Thyroid gland (tissue), 4 donors: Measurements from ENCODE around the gene EIF2S3. TPM values are rescaled to one million over a fixed set of nuclear protein-coding genes. Genes with fewer than 3 reads are reported as not detected.

Experiments used
- DNase-seq, 2 donors: peaks; one replicate each; pipeline ENCODE4 v3.0.0-alpha.2; 2019
- H3K27ac ChIP-seq, 3 donors: fragments of 200-600 bp; sonication (generic); 1 replicate in 2 of 3; 2 replicates in 1 of 3; pipeline ENCODE4 v1.5.1; 2016 to 2019; ENCODE audit warnings: mild to moderate bottlenecking in 1 of 3, moderate library complexity in 1 of 3
- H3K27me3 ChIP-seq: fragments of 200-600 bp; sonication (generic); one replicate; pipeline ENCODE4 v1.5.1; 2019
- H3K36me3 ChIP-seq, 2 donors: fragments of 200-600 bp; sonication (generic); one replicate each; pipeline ENCODE4 v1.5.1; 2016 to 2019
- H3K4me1 ChIP-seq, 2 donors: fragments of 200-600 bp; sonication (generic); one replicate each; pipeline ENCODE4 v1.5.1; 2017 to 2019
- H3K4me3 ChIP-seq, 3 donors: fragments of 200-600 bp; sonication (generic); replicated peaks in 1 of 3; 1 replicate in 2 of 3; 2 replicates in 1 of 3; pipeline ENCODE4 v1.5.1; 2016; ENCODE audit warnings: mild to moderate bottlenecking in 1 of 3
- H3K9me3 ChIP-seq: fragments of 200-600 bp; sonication (generic); one replicate; pipeline ENCODE4 v1.5.1; 2017
- POLR2A ChIP-seq, 2 donors: fragments of 450-650 bp; IDR thresholded peaks; one replicate each; pipeline ENCODE4 v1.6.1; 2017; ENCODE audit warnings: antibody characterized with exemption in 2 of 2, mild to moderate bottlenecking in 2 of 2, moderate library complexity in 1 of 2
- WGBS, 2 donors: methylation state at CpG; one replicate each; pipeline ENCODE4 v1.1.5; 2017; 5-methylcytosine and 5-hydroxymethylcytosine counted together
- intact Hi-C: fragments of 100-400 bp; cut with DNase I; formaldehyde crosslinking; loops from one replicate; pipeline ENCODE4 v1.15.1; 2023
- total RNA-seq, 4 donors: library from RNA; depleted of rRNA; stranded (reverse); fragments of >200 nt; gene quantifications; one replicate each; pipeline ENCODE4 v1.2.3, GENCODE V29; 2016
- TF ChIP-seq, protein P1 (sequence below), 6 experiments: fragments of 200-600 bp in 3 of 6; fragments of 450-650 bp in 3 of 6; sonication (generic) in 3 of 6; IDR thresholded peaks; one replicate each; pipeline ENCODE4 v1.5.1; 2016 to 2019; ENCODE audit warnings: antibody characterized with exemption in 6 of 6, mild to moderate bottlenecking in 2 of 6, inconsistent platforms in 1 of 6, moderate library complexity in 1 of 6

EIF2S3 gene
- 100 to 1,000 TPM; 115 to 176 (median 138) TPM for total RNA-seq

DNA sequence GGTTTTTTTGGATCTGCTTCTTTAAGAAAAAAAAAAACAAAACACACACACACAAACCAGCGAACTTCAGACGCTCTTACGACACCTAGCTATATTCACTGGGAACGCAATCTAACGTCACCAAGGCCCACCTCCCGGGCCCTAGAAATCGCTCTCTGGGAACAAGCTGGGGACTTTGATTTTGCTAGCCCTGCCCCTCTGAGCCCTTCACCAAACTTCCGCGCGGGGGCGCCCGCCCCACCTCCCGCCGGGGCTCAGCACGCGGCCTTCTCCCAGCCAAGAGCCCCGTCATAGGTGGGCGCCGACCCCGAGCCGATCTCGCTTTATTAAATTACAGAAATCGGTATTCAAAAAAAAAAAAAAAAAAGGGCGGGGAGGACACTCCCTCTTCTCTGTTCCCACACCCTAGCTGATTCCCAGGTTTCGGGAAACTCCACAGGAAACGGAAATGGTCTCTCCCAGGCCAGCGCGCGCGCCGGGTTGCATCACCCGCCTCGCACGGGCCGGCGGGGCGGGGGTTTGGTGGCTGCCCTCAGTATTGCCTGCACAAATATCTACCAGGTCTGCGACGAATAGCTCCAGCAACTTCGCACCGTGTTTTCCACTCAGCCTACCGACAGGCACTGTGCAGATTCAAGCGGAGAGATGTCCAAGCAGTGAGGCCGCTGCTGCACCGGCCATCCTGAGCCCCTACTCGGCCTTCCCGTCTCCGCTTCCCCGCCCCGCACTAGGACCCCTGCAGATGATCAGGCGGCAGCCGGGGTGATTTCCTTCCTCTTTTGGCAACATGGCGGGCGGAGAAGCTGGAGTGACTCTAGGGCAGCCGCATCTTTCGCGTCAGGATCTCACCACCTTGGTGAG, at the start of gene EIF2S3:
Gene EIF2S3 (plus strand): TSS at position 775 of the 861 bp plus-strand sequence. CDS start 13 bp downstream, at position 788.
- TF ChIP-seq POLR2A (IDR thresholded peaks at IDR 0.05): peak in 1 of 2 donors; percentile 36
- TF ChIP-seq, protein P1, sequence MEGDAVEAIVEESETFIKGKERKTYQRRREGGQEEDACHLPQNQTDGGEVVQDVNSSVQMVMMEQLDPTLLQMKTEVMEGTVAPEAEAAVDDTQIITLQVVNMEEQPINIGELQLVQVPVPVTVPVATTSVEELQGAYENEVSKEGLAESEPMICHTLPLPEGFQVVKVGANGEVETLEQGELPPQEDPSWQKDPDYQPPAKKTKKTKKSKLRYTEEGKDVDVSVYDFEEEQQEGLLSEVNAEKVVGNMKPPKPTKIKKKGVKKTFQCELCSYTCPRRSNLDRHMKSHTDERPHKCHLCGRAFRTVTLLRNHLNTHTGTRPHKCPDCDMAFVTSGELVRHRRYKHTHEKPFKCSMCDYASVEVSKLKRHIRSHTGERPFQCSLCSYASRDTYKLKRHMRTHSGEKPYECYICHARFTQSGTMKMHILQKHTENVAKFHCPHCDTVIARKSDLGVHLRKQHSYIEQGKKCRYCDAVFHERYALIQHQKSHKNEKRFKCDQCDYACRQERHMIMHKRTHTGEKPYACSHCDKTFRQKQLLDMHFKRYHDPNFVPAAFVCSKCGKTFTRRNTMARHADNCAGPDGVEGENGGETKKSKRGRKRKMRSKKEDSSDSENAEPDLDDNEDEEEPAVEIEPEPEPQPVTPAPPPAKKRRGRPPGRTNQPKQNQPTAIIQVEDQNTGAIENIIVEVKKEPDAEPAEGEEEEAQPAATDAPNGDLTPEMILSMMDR (IDR thresholded peaks at IDR 0.05): peak; percentile 21 to 50 (median 42)
- Histone ChIP-seq H3K27me3 (no peaks in the 10 kb centered on the region), H3K9me3 (no peaks in the 10 kb centered on the region), H3K36me3 (peaks cover 3 to 13% of the 10 kb centered on the region in 2 donors), H3K4me1 (no peaks in the 10 kb centered on the region), H3K27ac (peak within 1 kb of the TSS; percentile 76 to 92 (median 78)), H3K4me3 (peak within 1 kb of the TSS in 2 of 3 donors; percentile 65 to 70)
- intact Hi-C loops: loop anchor here (10.0 kb wide), 2 partner anchors 100 to 140 kb away; no protein-coding TSS in a partner anchor
- DNase-seq: peak; percentile 83 to 85
- 0% methylated on average over 19 to 32 of the region's 57 CpGs for WGBS, 2 donors

DNA sequence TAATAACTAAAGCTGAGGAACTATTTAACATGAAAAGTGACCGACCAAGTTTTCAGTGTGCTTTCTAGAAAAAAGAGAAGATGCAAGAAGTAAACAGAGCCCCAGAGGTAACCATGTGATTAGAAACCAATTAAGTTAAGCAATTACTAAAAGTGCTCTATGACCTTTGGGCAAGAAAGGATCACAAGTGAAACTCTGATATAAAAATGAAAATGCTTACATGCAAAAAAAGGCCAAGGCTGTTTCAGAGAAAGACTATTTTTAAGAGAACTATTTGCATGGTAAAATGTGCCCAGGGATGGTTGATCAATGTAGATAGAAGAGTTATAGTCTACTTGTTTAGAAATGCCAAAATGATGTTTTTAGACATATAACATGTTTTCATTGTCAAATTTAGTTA, 49.7 kb upstream of the EIF2S3 start:
- no peaks in the 10 kb centered on the region for H3K4me1 ChIP-seq
- TF ChIP-seq, protein P1 (IDR thresholded peaks at IDR 0.05): no peak
- no peak for TF ChIP-seq POLR2A (IDR thresholded peaks at IDR 0.05)
- H3K4me3 ChIP-seq: no peak overlapping the region
- H3K27ac ChIP-seq: no peak overlapping the region
- DNase-seq: no peak
- H3K27me3 ChIP-seq: no peaks in the 10 kb centered on the region
- no peaks in the 10 kb centered on the region for H3K9me3 ChIP-seq
- H3K36me3 ChIP-seq: no peaks in the 10 kb centered on the region
- intact Hi-C loops: no loop called here
- 83 to 84% methylated on average over 1 of the region's 1 CpG for WGBS, 2 donors

DNA sequence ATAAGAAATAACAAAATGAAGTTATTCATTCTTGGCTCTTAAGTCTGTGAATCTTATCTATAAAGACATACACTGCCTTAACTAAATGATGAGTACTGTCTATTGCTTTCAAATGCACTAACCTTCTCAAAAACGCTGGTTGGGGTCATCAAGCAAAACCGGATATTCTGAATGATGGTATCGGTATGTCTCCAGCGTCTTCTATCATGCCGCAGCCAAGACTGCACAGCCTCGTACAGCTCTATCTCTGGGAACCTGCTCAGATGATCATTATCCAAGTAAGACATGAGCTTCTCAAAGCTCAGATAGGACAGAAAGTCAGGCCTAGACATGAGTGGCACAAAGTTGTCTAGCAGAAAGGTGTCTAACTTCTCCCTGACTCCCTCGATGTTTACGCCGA, 48.9 kb upstream of the EIF2S3 start:
- H3K27ac ChIP-seq: no peak overlapping the region
- intact Hi-C loops: no loop called here
- no peaks in the 10 kb centered on the region for H3K36me3 ChIP-seq
- H3K4me1 ChIP-seq: no peaks in the 10 kb centered on the region
- H3K4me3 ChIP-seq: no peak overlapping the region
- 93 to 96% methylated on average over 9 of the region's 9 CpGs for WGBS, 2 donors
- no peaks in the 10 kb centered on the region for H3K9me3 ChIP-seq
- TF ChIP-seq POLR2A (IDR thresholded peaks at IDR 0.05): no peak
- TF ChIP-seq, protein P1 (IDR thresholded peaks at IDR 0.05): no peak
- no peaks in the 10 kb centered on the region for H3K27me3 ChIP-seq
- no peak for DNase-seq

DNA sequence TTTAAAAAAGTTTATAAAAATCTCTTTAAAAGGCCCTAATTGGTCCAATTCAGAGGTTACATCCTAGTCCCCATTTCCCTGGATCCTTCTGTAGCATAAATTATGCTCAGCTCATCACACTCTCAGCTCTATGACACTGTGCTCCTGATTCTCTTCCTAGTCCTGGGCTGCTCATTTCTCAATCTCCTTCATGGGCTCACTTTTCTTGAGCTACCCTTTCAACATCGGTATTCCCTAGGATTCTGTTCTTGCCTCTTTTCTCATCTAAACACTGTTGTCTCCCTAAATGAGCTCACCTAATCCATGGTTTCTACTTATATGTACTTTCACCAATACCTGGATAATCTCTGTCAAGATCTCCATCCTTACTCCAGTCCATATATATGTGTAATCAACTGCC, 42.5 kb upstream of the EIF2S3 start:
- no peak overlapping the region for H3K27ac ChIP-seq
- H3K36me3 ChIP-seq: no peaks in the 10 kb centered on the region
- WGBS, 2 donors: 80 to 97% methylated on average over 1 of the region's 1 CpG
- no peak for DNase-seq
- no peaks in the 10 kb centered on the region for H3K9me3 ChIP-seq
- H3K4me1 ChIP-seq: no peaks in the 10 kb centered on the region
- TF ChIP-seq POLR2A (IDR thresholded peaks at IDR 0.05): no peak
- TF ChIP-seq, protein P1 (IDR thresholded peaks at IDR 0.05): no peak
- H3K27me3 ChIP-seq: no peaks in the 10 kb centered on the region
- intact Hi-C loops: no loop called here
- no peak overlapping the region for H3K4me3 ChIP-seq

DNA sequence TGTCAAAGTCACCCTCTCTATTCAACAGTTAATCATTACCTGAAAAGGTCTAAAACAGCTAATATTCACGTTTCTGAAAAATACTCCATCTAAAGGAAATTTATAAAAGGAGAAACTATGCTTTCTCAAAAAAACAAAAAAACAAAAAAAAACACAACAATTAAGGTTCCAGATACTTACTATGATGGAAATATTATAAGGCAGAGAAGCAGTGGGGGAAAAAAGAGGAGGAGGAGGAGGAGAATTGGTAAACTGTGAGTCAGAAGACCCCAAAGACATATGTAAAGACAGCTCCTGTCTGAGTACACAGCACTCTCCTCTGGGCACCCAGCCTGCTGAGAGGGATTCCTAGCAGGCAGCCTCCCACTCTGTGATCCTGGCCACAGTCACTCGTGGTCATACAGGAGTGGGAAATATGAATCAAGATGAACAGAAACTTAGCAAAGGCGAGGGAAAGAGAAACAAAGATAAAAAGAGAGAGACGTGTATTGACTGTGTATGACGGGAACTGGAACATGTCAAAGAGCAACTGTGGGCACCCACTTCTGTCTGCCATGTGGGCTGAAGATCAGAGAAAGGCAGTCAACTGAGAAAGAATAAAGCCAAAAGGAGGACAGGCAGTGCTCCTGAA, 40.3 kb upstream of the EIF2S3 start:
- no peak overlapping the region for H3K4me3 ChIP-seq
- no peaks in the 10 kb centered on the region for H3K27me3 ChIP-seq
- H3K27ac ChIP-seq: no peak overlapping the region
- H3K9me3 ChIP-seq: no peaks in the 10 kb centered on the region
- DNase-seq: peak in 1 of 2 donors; percentile 3
- no peak for TF ChIP-seq POLR2A (IDR thresholded peaks at IDR 0.05)
- TF ChIP-seq, protein P1 (IDR thresholded peaks at IDR 0.05): no peak
- 49 to 59% methylated on average over 5 of the region's 5 CpGs for WGBS, 2 donors
- no peaks in the 10 kb centered on the region for H3K36me3 ChIP-seq
- H3K4me1 ChIP-seq: peaks cover 3 to 4% of the 10 kb centered on the region in 2 donors
- intact Hi-C loops: no loop called here
